Measurements from ENCODE around the gene TSPAN16. TPM values are rescaled to one million over a fixed set of nuclear protein-coding genes. Genes with fewer than 3 reads are reported as not detected.

TSPAN16 gene
- total RNA-seq, 1 experiment from 2014 or later, result not detected

DNA sequence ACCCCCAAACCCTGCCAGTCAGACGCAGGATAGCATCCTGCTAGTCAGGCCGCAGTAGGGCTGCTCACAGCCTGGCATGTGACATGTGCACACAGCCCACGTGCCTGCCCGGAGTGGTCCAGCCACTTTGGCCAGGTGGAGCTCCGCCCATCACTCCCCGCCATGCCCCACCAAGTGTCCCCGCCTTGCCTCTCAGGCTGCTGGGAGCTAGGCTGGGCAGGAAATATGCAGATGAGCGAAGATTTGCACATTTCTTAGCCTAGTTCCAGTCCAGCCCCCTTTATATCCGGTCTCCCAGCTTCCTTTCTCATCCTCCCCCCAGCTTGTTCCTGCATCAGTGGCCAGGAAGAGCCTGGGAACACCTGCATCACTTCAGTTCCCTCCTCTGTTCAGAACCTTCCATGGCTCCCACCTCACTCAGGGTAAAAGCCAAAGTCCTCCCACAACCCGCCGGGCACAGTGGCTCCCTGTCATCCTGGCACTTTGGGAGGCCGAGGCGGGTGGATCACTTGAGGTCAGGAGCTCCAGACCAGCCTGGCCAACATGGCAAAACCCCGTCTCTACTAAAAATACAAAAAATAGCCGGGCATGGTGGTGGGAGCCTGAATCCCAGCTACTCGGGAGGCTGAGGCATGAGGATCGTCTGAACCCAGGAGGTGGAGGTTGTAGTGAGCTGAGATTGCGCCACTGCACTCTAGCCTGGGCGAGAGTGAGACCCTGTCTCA, 31.3 kb upstream of the TSPAN16 start:
- TF ChIP-seq, protein P1, sequence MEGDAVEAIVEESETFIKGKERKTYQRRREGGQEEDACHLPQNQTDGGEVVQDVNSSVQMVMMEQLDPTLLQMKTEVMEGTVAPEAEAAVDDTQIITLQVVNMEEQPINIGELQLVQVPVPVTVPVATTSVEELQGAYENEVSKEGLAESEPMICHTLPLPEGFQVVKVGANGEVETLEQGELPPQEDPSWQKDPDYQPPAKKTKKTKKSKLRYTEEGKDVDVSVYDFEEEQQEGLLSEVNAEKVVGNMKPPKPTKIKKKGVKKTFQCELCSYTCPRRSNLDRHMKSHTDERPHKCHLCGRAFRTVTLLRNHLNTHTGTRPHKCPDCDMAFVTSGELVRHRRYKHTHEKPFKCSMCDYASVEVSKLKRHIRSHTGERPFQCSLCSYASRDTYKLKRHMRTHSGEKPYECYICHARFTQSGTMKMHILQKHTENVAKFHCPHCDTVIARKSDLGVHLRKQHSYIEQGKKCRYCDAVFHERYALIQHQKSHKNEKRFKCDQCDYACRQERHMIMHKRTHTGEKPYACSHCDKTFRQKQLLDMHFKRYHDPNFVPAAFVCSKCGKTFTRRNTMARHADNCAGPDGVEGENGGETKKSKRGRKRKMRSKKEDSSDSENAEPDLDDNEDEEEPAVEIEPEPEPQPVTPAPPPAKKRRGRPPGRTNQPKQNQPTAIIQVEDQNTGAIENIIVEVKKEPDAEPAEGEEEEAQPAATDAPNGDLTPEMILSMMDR (conservative IDR thresholded peaks at IDR 0.05), result no peak
- TF ChIP-seq EZH2 (IDR thresholded peaks at IDR 0.05; ENCODE audit: low read depth), result no peak
- H3K9me3 ChIP-seq (ENCODE audit: insufficient read depth, low read depth), result no peaks in the 10 kb centered on the region
- peak overlapping the region; percentile 62 for H3K27ac ChIP-seq
- intact Hi-C loops (cut with micrococcal nuclease; ENCODE audit: unreplicated experiment), result no loop called here
- CTCF ChIA-PET, result interaction anchor here (0.6 kb wide), 2 partner anchors 29 to 131 kb away, joined by 3 to 12 read pairs; no protein-coding TSS in a partner anchor
- no peaks in the 10 kb centered on the region for H3K27me3 ChIP-seq (ENCODE audit: insufficient read depth, low read depth)
- no peaks in the 10 kb centered on the region for H3K9me2 ChIP-seq (ENCODE audit: insufficient read depth)
- no peak overlapping the region for H3K4me3 ChIP-seq
- H2AFZ ChIP-seq, result 0 out of 2 replicates have a peak overlapping the region, but pooled peaks have one; percentile 39
- BruUV-seq (replicated peaks), result TSS peak; percentile 76
- H3K4me2 ChIP-seq, result peak overlapping the region; percentile 68
- no peaks in the 10 kb centered on the region for H3K79me2 ChIP-seq (ENCODE audit: low read depth)
- no peaks in the 10 kb centered on the region for H3K36me3 ChIP-seq (ENCODE audit: low read depth)
- peak; percentile 90 to 94 for DNase-seq
- POLR2A ChIA-PET (ENCODE audit: unreplicated experiment), result interaction anchor here (0.6 to 0.7 kb wide), 6 partner anchors 61 to 931 kb away, joined by 5 to 15 read pairs (median 6); partner anchors contain the start of gene TMEM205
- no peaks in the 10 kb centered on the region for H4K20me1 ChIP-seq (ENCODE audit: insufficient read depth)
- H3F3A ChIP-seq (ENCODE audit: insufficient read depth, low read depth), result peaks cover 24% of the 10 kb centered on the region
- peaks cover 24% of the 10 kb centered on the region for H3K4me1 ChIP-seq (replicated peaks; ENCODE audit: insufficient read depth)

DNA sequence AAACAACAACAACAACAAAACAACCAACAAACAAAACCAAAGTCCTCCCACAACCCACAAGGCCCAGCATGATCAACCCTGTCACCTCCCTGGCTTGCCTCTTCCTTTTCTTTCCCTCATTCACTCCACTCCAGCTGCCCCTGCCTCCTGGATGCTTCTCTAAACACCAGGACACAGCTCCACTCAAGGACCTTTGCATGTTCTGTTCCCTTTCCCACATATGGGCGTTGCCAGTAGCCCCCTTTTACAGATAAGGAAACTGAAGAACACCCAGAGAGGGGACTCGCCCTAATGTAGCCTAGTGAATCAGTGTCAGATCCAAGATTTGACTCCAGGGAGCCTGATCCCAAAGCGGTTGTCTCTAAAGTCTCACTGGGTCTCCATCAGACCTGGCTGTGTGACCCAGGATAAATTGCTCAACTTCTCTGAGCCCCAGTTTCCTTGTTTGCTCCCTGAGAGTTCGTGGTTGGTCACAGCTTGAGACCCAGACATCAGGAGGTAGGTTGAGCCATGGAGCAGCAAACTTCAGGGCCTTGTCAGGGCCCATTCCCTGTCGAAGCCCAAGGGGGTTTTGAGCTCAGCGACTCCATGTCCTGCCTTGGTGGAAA, 30.7 kb upstream of the TSPAN16 start:
- Histone ChIP-seq H3K4me1 (replicated peaks; ENCODE audit: insufficient read depth) (peaks cover 24% of the 10 kb centered on the region), H4K20me1 (ENCODE audit: insufficient read depth) (no peaks in the 10 kb centered on the region), H3K4me3 (peak overlapping the region; percentile 1; the same call in 1 of the 2 replicates), H3K79me2 (ENCODE audit: low read depth) (no peaks in the 10 kb centered on the region), H2AFZ (no peak overlapping the region), H3K27me3 (ENCODE audit: insufficient read depth, low read depth) (no peaks in the 10 kb centered on the region), H3K4me2 (peak overlapping the region; percentile 68), H3K36me3 (ENCODE audit: low read depth) (no peaks in the 10 kb centered on the region), H3K27ac (peak overlapping the region; percentile 62), H3K9me2 (ENCODE audit: insufficient read depth) (no peaks in the 10 kb centered on the region), H3K9me3 (ENCODE audit: insufficient read depth, low read depth) (no peaks in the 10 kb centered on the region), H3F3A (ENCODE audit: insufficient read depth, low read depth) (peaks cover 24% of the 10 kb centered on the region)
- intact Hi-C loops (cut with micrococcal nuclease; ENCODE audit: unreplicated experiment), result no loop called here
- no peak for DNase-seq
- TF ChIP-seq EZH2 (IDR thresholded peaks at IDR 0.05; ENCODE audit: low read depth), result no peak
- TF ChIP-seq, protein P1 (conservative IDR thresholded peaks at IDR 0.05), result no peak
- BruUV-seq (replicated peaks), result TSS peak; percentile 68
- ChIA-PET POLR2A (ENCODE audit: unreplicated experiment) (no interaction called here), CTCF (interaction anchor here (0.6 kb wide), 2 partner anchors 226 to 302 kb away, joined by 3 to 4 read pairs; no protein-coding TSS in a partner anchor)

DNA sequence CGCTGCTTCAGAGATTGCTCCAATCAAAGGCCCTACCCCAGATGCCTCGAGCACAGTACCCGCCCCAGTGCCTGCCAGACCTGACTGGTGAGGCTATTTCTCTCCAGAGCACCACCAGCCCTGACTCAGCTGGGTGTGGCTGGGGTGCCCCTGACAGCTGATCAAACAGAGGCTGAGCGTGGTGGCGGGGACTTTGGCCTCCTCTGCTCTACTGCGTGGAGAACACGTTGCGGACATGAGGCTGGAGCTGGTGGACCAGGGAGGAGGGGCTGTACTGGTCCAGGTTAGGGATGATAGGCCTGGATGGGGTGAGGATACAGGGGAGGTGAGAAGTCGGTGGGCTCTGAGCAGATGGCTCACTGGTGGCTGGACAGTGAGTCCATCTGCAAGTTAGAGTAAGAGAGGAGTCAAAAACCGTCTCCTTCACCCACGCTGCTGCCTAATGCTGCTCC, 30.1 kb upstream of the TSPAN16 start:
- Histone ChIP-seq H3K27me3 (ENCODE audit: insufficient read depth, low read depth) (no peaks in the 10 kb centered on the region), H3K4me2 (peak overlapping the region; percentile 68), H3K79me2 (ENCODE audit: low read depth) (no peaks in the 10 kb centered on the region), H3K9me3 (ENCODE audit: insufficient read depth, low read depth) (no peaks in the 10 kb centered on the region), H4K20me1 (ENCODE audit: insufficient read depth) (no peaks in the 10 kb centered on the region), H3K27ac (peak overlapping the region; percentile 62), H2AFZ (no peak overlapping the region), H3K9me2 (ENCODE audit: insufficient read depth) (no peaks in the 10 kb centered on the region), H3K36me3 (ENCODE audit: low read depth) (no peaks in the 10 kb centered on the region), H3F3A (ENCODE audit: insufficient read depth, low read depth) (peaks cover 24% of the 10 kb centered on the region), H3K4me3 (no peak overlapping the region), H3K4me1 (replicated peaks; ENCODE audit: insufficient read depth) (peaks cover 24% of the 10 kb centered on the region)
- CTCF ChIA-PET, result interaction anchor here (0.6 to 0.7 kb wide), 4 partner anchors 24 to 302 kb away, joined by 3 to 16 read pairs (median 6); partner anchors contain the start of gene EPOR
- POLR2A ChIA-PET (ENCODE audit: unreplicated experiment), result no interaction called here
- peak; percentile 87 to 97 for DNase-seq
- TF ChIP-seq, protein P1 (conservative IDR thresholded peaks at IDR 0.05), result no peak
- TF ChIP-seq EZH2 (IDR thresholded peaks at IDR 0.05; ENCODE audit: low read depth), result no peak
- BruUV-seq (replicated peaks), result no TSS peak
- intact Hi-C loops (cut with micrococcal nuclease; ENCODE audit: unreplicated experiment), result no loop called here

Measured in PC-9 (cell line).